Esophagus mucosa (tissue), 1 donor: ENCODE results near the gene HEPACAM2. TPM values are rescaled to one million over a fixed set of nuclear protein-coding genes. Genes with fewer than 3 reads are reported as not detected.

Experiments
- ATAC-seq: fragments of 200-7000 bp; cut with Tn5 transposase; one replicate; pipeline ENCODE4 v1.9.1; 2020
- total RNA-seq: library from RNA; stranded (reverse); gene quantifications from one replicate; pipeline ENCODE4 v1.2.4, GENCODE V29; 2023
- donor health status: DM: yes; HTN: yes; CAD: no.

The HEPACAM2 gene
- not detected for total RNA-seq

DNA sequence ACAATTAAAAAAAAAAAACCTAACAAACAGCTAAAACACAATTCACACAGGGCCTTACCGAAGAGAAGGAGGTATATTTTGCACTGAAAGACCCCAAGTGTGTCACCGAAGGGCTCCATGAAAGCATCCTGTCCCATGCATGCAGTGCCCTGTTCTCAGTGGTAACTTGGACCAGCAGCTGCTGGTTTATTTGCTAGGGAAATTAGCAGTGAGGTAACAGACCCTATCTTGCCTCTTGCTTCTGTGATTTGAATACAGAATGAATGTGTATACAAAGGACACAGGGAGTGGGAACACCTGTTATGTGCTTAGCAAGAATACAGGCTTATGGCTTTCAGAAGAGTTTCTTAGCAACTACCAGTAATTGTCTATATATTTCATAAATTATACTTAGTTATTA, at the start of gene HEPACAM2:
Gene HEPACAM2, minus strand, starts transcription at position 160 of the 400 bp plus-strand sequence.
- no peak for ATAC-seq

DNA sequence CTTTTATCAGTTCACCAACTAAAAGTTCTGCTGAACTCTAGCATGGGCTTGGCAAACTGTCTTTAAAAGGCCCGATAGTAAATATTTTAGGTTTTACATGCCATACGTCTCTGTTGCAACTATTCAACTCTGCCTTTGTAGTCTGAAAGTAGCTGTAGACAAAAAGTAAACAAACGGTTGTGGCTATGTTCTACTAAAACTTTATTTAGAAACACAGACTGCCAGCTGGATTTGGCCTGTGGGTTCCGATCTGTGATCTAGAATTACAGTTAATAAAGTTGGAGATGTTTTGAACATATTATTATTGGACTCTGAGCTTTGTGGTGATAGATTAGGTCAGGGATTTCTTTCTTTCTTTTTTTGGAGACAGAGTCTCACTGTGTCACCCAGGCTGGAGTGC, 39.0 kb upstream of the HEPACAM2 start:
- no peak for ATAC-seq

DNA sequence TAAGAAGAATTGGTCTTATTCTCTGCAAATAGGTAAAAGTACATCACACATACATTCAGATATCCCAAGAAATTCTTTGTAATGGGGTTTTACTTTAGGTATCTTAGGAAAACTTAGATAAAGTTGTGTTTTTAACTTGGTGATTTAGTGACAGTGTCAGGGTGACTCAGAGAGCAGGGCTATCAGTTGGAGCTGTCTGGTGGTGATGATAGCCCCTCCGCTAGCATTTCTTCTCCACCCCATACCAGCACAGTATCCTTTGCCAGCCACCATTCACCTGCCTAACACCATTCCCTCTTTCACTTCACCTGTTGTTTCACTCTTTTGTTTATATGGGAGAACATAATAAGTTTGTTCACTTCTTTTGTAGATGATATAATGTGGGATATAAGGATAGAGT, 36.3 kb upstream of the HEPACAM2 start:
- ATAC-seq = no peak

DNA sequence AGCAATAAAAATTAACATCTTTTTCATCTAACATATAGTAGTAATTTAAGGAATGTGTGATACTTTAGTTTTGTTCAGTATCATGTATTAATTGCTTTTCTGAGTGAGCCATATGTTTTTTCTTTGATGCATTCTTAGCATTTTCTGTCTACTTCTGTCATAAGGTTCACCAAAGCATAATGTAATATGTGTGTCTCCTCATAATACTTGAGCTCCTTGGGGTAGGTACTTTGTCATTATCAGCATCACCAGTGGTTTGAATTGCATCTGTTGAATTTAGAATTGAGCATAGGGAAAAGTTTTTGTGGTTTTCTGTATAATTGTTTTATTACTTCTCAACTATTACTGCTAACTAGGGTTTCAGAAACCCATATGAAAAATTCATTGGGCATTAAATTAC, 32.4 kb upstream of the HEPACAM2 start:
- ATAC-seq = no peak

DNA sequence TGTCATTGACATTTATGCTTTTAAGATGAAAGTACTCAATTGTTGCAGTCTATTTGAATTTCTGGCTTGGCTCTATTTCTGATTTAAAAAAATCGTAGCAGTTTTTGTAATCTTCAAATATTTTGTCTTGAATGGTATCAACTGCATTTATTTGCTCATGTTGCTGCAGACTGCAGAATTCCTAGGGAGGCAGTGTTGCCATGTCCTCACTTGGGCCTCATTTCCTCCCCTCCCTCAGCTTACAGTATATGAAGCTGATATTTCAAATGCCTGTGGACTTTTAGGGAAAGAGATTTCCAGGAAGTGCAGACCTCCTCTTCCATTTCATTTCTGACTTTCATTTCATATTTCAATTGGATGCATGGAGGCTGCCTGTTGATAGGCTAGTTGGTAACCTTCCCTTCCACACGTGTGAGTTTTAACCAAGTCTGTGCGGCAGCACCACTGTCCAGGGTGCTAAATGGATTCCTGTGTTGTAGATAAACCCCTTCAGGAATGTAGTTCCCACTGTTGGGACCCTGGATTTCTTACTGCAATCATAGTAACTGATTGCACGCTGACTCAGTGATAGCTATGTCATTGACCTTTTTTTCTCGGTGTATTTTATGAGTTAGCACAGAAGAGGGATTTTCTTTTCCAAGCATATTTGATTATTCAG, 23.4 kb upstream of the HEPACAM2 start:
- ATAC-seq = no peak

DNA sequence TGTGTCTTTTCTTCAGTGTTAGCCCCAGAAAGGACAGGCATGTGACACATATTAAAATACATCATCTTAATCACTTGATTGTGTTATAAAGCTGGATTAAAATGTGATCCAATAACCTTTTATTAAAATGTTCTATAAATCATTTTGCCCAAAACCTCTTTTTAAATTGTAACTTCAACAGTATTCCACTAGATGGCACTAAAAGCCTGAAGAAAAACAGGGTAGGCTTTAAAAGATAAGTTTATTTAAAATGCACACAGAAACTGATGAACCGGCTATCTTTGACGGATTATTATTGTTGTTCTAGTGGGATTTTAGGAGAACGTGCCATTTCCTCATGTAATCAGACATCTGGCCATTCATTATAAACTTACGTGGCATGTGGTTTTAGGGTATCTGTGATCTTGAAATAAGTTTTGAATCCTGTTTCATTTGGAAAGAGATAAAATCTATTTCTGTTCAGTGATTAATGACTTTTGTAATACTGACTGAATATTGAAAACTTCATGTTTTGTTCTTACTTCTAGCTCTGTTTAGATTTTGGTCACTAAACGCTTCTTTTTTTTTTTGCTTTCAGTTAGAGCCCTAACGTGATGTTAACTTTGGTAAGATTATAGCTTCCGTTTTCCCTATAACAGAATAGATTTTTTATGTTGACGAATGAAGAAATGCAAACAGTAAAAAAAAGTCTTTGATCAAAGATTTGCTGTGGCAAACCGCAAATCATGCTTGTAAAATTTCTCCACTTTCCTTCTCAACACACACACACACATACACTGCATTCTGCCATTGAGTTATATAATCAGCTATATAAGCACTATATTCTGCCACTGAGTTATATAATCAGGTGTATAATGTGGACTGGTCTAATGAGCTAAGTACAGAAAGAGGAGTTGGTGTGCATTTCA, 19.5 kb upstream of the HEPACAM2 start:
- no peak for ATAC-seq

DNA sequence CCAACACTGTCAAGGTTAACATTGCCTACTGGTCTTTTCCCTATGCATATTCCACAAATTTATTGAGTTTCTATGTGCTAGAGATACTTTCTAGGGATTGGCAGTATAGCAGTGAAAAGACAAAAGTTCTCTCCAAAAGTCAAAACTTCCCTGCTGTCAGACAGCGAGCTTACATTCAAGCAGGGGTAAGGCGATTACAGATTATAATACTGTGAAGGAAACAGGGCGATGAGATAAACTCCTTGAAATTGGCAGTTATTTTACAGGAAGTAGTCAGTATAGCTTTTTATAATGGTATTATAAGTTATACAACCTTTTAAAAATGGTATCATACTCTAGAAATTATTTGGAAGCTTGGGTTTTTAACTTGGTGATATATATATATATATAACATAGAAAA, 15.8 kb upstream of the HEPACAM2 start:
- ATAC-seq = no peak

DNA sequence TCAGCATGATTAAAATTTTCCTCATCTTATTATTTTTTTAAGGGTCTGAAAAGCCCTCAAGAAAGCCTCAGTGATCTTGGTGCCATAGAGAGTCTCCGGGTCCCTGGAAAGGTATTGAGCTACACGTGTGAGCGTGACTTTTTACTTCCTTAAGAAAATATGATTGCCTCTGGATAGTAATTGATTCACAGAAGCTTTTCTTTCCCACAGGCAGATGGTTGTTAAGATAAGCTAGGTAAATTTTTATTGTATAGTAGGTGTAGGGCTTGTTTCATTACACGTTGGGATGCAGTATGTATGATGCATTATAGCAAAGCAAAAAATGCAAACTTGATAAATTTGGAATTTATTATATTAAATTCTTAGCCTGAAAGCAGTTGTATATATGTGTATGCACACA, 13.6 kb upstream of the HEPACAM2 start:
- ATAC-seq = no peak

DNA sequence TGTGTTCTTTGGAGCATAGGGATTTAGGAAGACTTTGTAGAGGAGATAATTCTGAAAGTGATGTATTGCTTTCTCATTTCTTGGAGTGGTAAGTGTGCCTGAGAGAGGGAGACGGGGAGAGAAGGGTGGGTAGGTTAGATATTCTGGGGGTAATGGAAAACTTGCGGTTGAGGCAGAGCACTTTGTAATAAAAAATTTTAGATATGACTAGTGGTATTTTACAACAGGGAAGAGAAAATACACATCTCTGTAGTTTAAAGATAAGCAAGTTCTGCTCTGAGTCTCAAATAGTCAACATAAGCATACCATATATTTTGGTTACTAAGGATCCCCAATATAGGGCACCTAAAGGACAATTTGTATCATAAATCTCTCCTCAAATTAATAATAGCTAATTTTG, 12.5 kb upstream of the HEPACAM2 start:
- ATAC-seq = no peak

DNA sequence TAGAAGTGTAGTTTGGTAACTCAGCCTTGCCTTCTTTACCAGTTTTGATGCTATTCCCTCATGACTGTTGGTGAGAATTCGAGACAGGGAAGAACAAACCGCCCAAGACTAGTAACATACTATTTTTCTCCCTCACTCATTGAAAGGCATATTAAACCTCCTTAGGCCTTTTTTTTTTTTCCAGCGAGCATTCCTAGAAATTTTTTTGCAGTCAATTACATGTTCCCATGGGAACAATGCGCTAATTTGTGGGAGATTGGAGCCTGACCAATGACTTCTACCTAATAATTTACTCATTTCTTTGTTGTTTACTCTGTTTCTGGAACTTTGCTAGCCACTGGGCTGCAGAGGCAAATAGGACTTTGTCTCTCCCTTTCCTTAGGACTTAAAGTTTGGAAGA, 11.9 kb upstream of the HEPACAM2 start:
- ATAC-seq = no peak

DNA sequence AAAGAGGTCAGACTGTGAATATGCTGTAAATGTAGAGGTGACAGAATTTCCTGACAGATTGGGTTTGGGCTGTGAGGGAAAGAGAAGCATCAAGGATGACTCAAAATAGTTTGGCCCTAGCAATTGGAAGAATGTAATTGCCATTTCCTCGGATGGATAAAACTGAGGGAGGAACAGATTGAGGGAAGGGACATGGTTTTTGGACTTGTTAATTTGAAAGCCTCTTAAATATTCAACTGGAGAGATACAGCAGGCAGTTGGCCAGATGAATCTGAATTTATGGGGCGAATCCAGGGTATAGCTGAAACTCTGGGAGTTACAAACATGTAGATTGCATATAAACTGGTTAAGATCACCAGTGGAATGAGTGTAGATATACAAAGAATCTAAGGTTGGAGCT, 9.3 kb upstream of the HEPACAM2 start:
- no peak for ATAC-seq

DNA sequence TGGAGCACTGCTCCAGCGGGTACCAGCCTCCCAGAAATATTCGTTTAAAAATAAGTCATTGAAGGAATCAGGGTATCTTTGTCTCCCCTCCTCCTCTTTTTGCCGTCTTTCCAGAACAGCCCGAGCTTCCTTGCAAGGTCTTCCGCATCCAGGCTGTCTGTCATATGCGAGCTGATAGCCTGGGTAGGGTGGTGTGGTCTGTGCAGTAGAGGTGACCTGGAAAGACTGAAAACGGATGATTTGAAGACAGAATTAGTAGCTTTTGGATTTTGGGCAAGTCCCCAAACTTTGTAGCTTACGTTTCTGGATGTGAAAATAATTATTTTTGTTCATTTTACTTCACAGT, 6.4 kb upstream of the HEPACAM2 start:
- ATAC-seq = no peak

DNA sequence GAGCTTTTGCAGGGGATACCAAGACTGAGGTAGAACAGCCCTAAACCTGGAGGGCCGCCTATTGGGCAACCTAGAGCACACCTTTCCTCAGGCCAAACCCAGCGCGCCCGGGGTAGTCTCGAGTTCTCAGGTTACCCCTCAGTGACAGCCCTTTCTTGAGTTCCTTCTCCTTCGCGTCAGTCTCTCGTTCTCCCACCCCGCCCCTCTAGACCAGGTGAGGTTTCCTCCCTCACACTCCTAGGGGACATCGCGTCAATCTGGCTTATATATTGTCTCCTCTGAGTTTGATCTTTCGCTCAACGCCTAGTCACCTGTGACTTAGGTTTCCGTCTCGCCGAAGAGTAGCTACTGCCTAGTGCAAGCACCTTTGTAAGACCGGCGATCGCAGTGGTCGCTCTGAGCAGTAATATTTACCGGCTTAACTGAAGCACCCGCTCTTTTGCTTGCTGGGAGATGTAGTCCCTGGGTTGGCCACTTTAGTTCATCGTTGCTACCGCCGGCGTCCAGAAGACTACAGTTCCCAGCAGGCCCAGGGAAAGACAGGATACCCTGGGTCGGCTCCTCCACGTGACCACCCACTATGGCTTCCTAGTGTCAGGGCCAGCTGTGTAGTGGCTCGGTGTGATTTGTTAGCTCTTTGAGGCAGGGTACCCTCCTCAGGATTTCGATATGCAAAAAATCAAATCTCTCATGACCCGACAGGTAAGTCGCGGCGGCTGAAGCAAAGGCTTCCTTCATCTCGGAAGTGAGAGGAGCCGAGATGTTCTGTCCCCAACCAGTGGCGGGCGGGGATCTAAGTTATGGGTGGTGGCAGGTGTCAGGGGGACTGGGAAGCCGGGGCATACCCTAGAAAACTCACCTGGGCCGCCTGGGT, 5.8 kb upstream of the HEPACAM2 start, which contains the start of gene VPS50:
Gene VPS50, plus strand, starts transcription at position 568 of the 874 bp plus-strand sequence. Its CDS starts 102 bp downstream, at position 670.
- ATAC-seq = peak; percentile 100

DNA sequence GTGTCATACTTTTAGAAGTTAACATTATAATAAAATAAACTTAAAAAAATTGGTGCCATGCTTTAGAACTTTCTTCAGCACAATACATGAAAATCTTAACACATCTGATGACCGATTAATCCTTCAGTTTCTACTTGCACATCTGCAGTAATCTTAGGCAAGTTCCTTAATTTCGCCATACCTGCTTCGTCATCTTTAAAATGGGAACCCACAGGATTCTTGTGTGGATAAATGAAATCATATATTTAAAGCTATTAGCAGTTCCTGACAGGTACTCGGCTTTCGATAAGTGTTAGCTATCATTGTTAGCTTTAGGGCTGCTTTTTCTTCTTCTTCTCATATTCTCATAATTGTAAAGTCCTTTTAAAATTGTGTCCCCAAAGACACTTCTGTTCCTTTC, 5.0 kb upstream of the HEPACAM2 start:
- no peak for ATAC-seq

DNA sequence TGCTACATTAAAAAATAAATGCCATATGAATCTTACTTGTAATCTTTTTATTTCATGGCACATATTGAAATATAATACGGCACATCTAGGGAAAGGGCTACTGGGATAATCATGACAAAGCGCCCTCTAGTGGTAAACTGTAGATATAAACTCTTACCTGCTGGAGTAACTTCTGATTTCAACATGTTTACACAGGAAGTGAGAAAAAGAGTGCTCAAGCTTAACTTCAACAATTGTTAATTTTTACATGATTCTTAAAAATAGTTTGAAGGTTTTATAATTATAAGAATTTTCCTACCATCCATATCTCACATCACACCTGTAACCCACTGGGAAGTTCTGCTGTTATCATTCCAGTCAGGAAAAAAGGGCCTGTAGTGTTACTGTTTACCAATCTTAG, 2.0 kb upstream of the HEPACAM2 start:
- no peak for ATAC-seq

DNA sequence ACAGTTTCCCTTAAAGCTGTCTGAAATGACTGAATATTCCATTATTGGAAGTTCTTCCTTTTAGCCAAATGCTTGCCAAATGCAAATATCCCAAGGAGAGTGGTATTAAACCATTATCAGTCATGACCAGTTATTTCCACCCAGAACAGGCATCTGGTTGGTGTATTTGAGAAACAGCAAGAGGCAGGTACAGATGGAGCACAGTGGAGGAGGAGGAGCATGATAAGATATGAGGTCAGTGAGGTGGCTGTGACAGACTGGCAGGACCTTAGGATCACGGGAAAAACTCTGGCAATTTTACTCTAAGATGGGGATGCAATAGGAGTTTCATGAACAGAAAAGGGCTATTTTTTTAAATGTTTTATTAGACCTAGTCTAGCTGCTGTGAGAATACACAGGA, 6.4 kb downstream of the HEPACAM2 start:
- ATAC-seq = no peak

DNA sequence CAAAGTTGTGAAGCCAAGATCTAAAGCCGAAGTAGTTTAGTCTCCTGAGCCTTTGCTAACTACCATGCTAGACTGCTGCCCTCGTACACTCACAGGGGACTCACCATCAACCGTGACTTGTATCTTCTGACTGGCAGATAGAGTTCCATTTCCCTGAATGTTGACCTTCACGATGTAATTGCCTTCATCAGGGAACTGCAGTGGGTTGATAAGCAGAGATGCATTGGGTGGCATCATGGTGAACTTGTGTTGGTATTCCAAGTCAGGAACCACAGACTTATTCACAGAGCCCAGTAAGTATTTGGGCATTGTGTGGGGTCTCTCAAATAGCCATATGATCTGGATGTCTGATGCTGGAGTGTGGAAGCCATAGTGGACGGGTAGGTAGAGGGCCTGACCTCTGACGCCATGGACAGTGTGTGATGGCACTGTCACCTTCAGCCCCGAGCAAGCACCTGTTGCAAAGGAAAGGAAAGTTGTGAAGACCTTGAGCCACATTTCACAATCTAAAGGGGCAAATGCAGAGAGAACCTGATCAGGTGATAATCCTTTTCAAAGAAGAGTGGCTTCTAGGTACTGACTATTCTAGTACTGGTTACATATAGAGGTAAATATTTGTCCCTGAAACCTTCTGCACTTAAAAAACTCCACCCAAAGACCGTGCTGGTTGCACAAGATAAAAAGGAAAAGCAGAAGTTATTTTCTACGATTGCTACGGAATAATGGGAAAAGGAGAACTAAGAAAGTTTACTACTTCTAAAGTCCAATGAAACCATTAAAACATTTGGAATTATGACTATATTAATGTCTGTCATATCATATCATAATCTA, 7.1 kb downstream of the HEPACAM2 start:
- no peak for ATAC-seq

DNA sequence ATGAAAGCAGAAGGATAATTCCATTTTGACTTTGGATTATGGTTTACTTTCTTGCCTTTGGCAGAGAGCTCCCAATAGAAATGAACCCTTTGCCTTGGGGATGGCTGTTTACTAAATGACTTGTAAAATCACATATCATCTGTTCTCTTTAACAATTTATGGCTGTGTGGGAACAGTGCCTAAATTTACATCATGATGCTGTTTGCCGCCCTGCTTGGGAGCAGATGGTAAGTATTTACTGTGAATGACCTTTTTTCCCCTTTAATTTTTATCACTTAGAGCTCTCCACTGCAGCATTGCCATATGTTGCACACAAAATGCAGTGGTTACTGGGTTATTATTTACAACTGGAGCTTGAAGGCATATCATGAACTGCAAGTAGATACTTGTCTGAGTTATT, 13.4 kb downstream of the HEPACAM2 start:
- no peak for ATAC-seq

DNA sequence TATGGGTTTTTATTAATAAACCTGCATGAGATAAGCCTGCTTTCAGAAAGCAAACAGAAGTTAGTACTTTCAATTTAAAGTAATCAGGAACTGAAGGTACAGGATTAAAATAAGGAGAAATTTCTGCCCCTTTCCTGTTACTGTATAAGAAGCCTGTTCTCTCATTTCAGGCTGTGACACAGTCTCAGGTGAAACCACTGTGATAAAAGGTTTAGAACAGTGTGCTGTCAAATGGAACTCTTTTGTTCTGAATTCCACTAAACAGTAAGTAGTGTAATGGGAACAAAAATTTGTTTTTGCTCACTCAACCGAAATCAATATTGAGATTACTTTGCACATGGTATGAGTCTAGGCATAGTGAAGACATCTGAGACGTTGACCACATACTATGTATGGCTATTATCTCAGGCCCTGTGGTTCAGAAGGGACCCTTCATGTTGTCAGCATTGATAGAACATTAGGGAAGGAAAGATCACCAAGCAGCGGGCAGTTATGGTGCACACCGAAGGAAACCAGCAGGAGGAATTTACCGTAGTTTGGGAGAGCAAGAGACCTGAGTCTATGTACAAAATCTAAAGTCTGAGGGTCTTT, 14.9 kb downstream of the HEPACAM2 start:
- ATAC-seq = no peak

DNA sequence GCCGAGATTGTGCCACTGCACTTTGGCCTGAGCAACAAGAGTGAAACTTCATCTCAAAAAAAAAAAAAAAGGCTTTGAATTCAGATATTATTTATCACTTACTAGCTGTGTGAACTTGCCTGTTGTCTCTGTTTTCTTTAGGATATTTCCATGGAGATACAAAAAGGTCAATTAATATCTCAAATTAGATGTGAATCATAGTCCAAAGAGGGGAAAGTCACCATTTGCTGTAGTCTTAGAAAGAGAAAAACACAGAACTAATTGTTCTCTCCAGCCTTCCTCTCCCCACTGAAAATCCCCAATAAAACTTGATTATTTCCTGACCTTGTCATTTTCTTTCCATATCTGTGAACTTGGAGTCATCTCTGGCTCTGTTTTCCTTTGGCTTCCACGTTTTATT, 21.2 kb downstream of the HEPACAM2 start:
- ATAC-seq = no peak

DNA sequence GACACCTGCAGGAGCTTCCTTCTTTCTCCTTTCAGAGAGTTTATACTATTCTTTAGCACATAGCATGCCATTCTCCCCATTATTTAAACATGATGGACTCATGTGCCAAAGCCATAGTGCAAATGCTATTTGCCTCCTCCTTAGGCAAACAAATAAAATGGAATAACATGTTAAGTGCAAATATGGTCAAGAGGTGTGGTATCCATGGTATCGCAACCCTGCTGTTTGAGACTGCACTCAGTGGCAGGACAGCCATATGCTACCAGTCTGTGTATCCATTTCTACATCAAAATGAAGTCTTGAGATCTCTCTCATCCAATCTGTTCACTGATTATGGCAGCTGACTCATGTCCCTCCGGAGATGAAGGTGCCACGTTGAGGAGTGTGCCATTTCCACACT, 22.8 kb downstream of the HEPACAM2 start:
- no peak for ATAC-seq
